SKM-1 (cell line): Measurements from ENCODE around the gene IGFBP7.

Experiments used
- DNase-seq: peaks from one replicate; lab custom pipeline; 2025; ENCODE audit not compliant: unreplicated experiment; lab: John Stamatoyannopoulos, UW

Gene IGFBP7

GRCh38 chr4:57044279-57044678 is 65.9 kb downstream of the IGFBP7 start:
- DNase-seq, result no peak

GRCh38 chr4:57043347-57044251 is 66.6 kb downstream of the IGFBP7 start:
- no peak for DNase-seq

DNA sequence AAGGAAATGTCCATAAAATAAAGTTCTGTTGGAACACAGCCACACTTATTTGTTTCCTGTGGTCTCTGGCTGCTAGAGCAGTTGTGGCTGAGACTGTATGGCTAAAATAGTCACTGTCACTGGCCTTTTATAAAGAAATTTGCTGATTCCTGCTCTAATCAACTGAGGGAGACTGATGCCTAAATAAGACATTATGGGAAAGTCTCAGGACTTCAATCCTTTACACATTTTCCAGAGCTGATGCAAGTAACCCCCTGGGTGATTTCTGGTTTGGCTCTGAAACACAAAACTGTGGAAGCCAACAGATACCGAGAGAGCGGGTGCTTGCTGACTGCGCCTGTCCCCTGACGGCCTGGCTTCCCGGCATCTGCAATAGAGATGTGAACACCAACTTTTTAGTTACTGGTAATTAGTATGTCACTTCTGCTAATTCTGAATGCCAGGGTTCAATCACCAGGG is 67.4 kb downstream of the IGFBP7 start:
- DNase-seq, result no peak

- no peak for DNase-seq
These were observed 69.2 kb downstream of the IGFBP7 start for GRCh38 chr4:57041020-57041419.

DNA sequence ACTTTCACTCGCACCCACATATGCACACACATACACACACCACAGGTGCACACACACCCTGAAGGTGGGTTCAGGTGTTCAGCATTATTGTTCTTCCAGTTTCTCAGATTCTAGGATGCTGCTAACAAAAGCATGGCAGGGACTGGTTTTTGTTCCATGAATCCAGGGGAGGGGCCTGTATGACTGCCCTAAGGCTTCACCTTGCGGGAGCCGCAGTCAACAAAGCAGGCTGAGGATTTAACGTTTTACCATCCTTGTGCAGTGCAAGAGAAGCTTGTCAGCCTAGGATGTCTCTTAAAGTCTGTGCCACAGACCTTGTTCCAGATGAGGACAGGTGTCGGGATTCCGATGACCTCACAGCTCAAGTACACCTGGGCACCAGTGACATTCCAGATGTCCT is 69.7 kb downstream of the IGFBP7 start:
- no peak for DNase-seq

DNA sequence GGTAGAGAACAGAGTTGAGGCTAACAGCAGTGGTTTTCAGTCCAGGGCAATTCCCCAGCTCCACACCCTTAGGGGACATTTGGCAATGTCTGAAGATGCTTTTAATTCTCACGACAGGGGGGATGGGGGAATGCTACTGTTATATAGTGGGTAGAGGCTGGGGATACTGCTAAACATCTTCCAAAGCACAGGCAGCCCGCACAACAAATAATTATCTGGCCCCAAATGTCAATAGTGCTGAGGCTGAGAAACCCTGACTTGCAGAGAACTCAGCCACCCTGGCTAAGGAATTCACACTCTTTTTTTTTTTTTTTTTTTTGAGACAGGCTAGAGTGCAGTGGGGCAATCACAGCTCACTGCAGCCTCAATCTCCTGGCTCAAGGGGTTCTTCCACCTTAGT is 70.8 kb downstream of the IGFBP7 start:
- no peak for DNase-seq

DNA sequence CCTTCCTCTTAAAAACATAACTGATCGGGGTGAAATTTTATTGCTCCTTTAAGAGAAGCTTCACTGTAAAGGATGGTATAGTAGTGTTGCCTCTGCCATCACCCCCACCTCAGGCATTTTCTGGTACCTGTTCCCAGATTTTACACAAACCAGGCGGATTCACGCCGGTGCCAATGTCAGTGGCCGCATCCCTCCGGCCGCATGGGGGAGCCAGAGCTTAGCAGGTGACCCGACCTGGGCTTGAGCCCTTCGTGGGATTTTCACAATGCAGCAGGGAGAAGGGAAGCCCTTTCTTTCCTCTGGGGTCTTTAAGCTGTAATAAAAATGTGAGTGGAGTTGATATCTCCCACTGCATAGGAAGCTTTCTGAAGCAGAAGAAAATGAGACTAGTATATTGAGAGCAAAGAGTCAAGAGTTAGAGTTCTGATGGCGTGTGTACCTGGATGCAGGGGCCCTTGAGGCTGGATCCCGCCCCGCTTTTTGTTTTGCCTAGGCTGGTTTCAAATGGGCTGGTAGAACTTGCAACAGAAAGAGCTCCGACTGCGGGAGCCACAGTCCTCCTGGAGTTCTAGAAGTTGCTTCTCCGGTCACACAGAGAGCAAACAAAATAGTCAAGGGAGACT is 72.1 kb downstream of the IGFBP7 start:
- no peak for DNase-seq

DNA sequence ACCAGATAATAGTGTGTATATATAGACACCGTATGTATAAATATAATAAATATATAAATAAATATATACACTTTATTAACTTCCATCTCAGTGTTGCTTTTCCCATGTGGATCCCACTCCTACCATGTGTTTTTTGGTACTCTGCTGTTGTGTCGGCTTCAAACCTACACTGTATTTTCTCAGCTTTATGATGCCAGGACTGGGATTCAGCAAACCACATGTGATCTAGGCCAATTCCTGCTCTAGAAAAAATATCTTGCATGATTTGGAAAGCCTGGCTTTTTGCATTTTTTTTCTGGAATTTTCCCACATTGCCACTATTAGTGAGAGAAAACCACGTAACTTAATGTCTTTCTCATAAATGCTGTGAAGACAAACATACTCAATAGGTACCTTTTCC is 75.7 kb downstream of the IGFBP7 start:
- no peak for DNase-seq

DNA sequence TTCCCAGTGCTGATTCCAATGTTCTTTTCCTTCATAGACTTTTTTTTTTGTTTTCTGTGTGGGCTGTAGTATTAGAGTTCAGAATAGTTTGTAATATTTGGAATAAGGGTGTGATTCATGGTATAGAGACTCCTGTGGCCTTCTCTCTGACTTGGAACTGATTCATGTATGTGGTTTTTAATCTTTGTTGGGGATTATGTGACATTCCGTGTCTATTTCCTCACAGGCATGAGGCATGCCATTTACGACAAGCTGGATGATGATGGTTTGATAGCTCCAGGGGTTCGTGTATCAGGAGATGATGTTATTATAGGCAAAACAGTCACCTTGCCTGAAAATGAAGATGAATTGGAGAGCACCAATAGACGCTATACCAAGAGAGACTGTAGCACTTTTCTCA is 87.1 kb downstream of the IGFBP7 start:
- DNase-seq, result no peak

GRCh38 chr4:57020467-57021101 is 89.6 kb downstream of the IGFBP7 start:
- DNase-seq, result no peak

DNA sequence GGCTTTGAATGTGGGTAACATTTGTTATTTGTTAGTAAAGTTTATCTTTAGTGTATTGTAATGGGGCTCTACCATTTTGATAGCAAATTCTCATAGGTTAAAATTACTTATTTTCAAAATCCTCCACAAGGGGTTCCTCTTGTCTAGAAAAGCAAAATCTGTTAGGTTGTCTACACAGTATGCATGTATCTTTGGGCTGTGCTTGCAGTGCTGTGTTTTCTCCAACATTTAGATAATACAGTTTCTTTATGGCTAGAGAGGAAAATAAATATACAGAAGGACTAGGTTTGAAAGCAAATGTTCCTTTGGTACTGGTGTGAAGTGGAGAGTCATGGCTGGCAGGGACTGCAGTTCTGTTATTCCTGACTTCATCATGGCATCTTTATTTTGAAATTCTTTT is 91.2 kb downstream of the IGFBP7 start:
- no peak for DNase-seq

- DNase-seq, result no peak
These were observed 96.6 kb downstream of the IGFBP7 start for GRCh38 chr4:57013543-57014120.

DNA sequence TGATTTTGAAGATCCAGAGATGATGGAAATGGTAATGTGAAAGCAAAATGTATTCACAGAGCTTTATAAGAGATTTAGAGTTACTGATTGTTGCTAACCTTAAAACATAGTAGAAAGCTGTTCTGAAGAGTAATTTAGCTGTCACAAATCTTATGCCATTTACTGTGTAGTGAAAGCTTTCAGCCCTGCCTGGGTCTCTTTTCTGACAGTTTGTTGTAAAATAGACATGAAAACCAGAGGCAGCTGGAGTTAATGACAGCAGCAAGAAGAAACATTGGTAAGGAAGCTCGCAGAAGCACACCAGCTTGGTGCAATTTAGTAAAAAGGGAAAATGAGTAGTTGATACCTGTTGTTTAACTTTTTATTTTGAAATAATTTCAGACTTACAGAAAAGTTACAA is 110.4 kb downstream of the IGFBP7 start:
- DNase-seq, result no peak

DNA sequence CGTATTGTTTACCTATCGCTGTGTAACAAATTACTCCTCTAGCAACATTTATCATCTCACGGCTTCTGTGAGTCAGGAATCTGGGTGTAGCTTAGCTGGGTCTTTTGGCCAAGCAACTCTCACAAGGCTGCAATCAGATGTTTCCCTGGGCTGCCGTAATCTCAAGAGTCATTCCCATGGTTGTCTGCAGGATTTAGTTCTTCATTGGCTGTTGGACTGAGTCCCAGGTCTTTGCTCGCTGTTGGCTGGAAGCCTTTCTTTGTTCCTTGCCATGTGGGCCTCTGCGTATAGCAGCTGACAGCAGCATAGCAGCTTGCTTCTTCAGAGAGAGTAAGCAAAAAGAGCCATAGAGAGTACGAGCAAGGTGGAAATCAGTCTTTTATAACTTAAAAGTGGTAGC is 114.7 kb downstream of the IGFBP7 start:
- DNase-seq, result no peak

DNA sequence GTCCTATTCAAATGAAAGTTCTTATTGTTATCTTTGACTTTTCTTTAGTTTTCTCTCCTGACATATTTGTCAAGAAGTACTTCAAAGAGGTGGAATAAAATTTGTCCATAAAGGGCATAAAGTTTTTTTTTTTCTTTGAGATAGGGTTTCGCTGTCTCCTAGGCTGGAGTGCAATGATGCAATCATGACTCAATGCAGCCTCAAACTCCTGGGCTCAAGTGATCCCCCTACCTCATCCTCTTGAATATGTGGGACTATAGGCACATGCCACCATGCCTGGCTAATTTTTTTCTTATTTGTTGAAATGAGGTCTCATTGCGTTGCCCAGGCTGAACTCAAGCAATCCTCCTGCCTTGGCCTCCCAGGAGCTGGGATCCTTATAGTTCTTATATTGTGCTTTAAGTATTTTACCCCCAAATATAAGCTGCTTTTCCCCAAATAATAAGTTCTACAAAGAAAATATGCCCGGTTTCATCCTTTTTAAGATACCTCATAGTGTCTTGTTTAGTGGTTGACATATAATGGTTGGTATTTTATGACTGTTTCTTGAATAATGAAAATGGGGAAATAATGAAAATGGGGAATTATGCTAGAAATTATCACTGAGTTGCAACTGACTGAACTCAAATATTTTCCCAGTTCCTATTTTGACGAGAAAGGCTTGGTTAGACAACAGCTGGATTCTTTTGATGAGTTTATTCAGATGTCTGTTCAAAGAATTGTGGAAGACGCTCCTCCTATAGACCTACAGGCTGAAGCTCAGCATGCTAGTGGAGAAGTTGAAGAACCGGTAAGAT is 119.9 kb downstream of the IGFBP7 start:
- no peak for DNase-seq

DNA sequence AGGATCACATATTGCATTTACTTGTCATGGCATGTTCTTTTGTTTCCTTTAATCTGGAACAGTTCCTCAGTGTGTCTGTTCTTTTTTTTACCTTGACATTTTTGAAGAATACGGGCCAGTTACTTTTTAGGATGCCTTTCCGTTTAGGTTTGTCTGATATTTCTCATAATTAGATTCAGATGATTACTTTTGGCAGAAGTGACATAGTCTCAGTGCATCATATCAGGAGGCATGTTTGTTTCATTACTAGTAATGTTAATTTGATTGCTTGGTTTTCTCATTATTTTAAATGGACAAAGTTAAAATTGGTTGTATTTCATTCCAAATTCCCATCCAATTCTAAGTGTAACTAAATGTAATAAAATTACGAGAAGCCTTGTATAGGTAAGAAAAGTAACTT is 123.2 kb downstream of the IGFBP7 start:
- no peak for DNase-seq

GRCh38 chr4:56986192-56986591 is 124.0 kb downstream of the IGFBP7 start:
- DNase-seq, result no peak

- DNase-seq, result no peak
These were observed 128.4 kb downstream of the IGFBP7 start for GRCh38 chr4:56981795-56982201.
